ENCODE measurements around the gene CDC123.
"Not testable (repeated sequence)": the region's sequence is repeated elsewhere in the genome, so short reads cannot be mapped to it uniquely, and the experiment has no call there.

The CDC123 gene

GRCh38 chr10:12259988-12260387 is 64.0 kb downstream of the CDC123 start:
- ChIA-PET CTCF (interaction anchor here (8.2 to 8.4 kb wide), 2 partner anchors 396 to 451 kb away, joined by 75 to 154 read pairs; no protein-coding TSS in a partner anchor), POLR2A (no interaction called here)
- TF ChIP-seq CTCF (IDR thresholded peaks at IDR 0.05; ENCODE audit: insufficient read depth, low read length, missing control alignments), result no peak
- DNase-seq (ENCODE audit: low read depth, low spot score), result no peak
- no peak overlapping the region for H3K4me3 ChIP-seq (ENCODE audit: low read depth, low read length)

GRCh38 chr10:12262278-12262981 is 66.4 kb downstream of the CDC123 start:
- no peak for DNase-seq (ENCODE audit: low read depth, low spot score)
- no peak overlapping the region for H3K4me3 ChIP-seq (ENCODE audit: low read depth, low read length)
- POLR2A ChIA-PET, result no interaction called here
- CTCF ChIA-PET, result interaction anchor here (0.6 to 8.4 kb wide), 8 partner anchors 8 to 1324 kb away, joined by 3 to 154 read pairs (median 7); no protein-coding TSS in a partner anchor
- TF ChIP-seq CTCF (IDR thresholded peaks at IDR 0.05; ENCODE audit: insufficient read depth, low read length, missing control alignments), result no peak

GRCh38 chr10:12264204-12264940 is 68.4 kb downstream of the CDC123 start:
- H3K4me3 ChIP-seq (ENCODE audit: low read depth, low read length), result peak overlapping the region; percentile 53
- peak; percentile 89 for TF ChIP-seq CTCF (IDR thresholded peaks at IDR 0.05; ENCODE audit: insufficient read depth, low read length, missing control alignments)
- no peak for DNase-seq (ENCODE audit: low read depth, low spot score)
- ChIA-PET POLR2A (no interaction called here), CTCF (interaction anchor here (0.5 to 8.4 kb wide), 32 partner anchors 8 to 835 kb away, joined by 3 to 154 read pairs (median 4); partner anchors contain the start of gene OPTN)

GRCh38 chr10:12269056-12269455 is 73.1 kb downstream of the CDC123 start:
- no peak for DNase-seq (ENCODE audit: low read depth, low spot score)
- TF ChIP-seq CTCF (IDR thresholded peaks at IDR 0.05; ENCODE audit: insufficient read depth, low read length, missing control alignments), result no peak
- POLR2A ChIA-PET, result no interaction called here
- CTCF ChIA-PET, result interaction anchor here (2.3 kb wide), 1 partner anchor 442 kb away, joined by 6 read pairs; no protein-coding TSS in a partner anchor
- H3K4me3 ChIP-seq (ENCODE audit: low read depth, low read length), result no peak overlapping the region

GRCh38 chr10:12271210-12271540 is 75.2 kb downstream of the CDC123 start:
- H3K4me3 ChIP-seq (ENCODE audit: low read depth, low read length), result no peak overlapping the region
- CTCF ChIA-PET, result interaction anchor here (1.2 to 1.8 kb wide), 2 partner anchors 239 to 386 kb away, joined by 3 to 4 read pairs; no protein-coding TSS in a partner anchor
- no peak for DNase-seq (ENCODE audit: low read depth, low spot score)
- TF ChIP-seq CTCF (IDR thresholded peaks at IDR 0.05; ENCODE audit: insufficient read depth, low read length, missing control alignments), result no peak
- POLR2A ChIA-PET, result no interaction called here

- CTCF ChIA-PET, result not testable (repeated sequence)
- POLR2A ChIA-PET, result interaction anchor here (0.6 kb wide), 1 partner anchor 36 kb away, joined by 3 read pairs; no protein-coding TSS in a partner anchor
Observed at GRCh38 chr10:12277862-12278261, 81.9 kb downstream of the CDC123 start.

More at GRCh38 chr10:12277862-12278261, 81.9 kb downstream of the CDC123 start:
- DNase-seq (ENCODE audit: low read depth, low spot score); H3K4me3 ChIP-seq (ENCODE audit: low read depth, low read length): not testable (repeated sequence)

Data from AG04449 (cell line).